ENCODE results near the gene MFSD2B.

MFSD2B gene

GRCh38 chr2:24016376-24016761, 6.5 kb downstream of the MFSD2B start (continued):
- no peak for TF ChIP-seq CREB5 (CRISPR knock-in tag; IDR thresholded peaks at IDR 0.05; ENCODE audit: low read depth)
- no peak for TF ChIP-seq PPARA (CRISPR knock-in tag; IDR thresholded peaks at IDR 0.05; ENCODE audit: borderline replicate concordance)
- TF ChIP-seq ZNF8 (CRISPR knock-in tag; IDR thresholded peaks at IDR 0.05) = no peak
- no peak for TF ChIP-seq POU6F1 (CRISPR knock-in tag; IDR thresholded peaks at IDR 0.05; ENCODE audit: borderline replicate concordance, low read depth)

GRCh38 chr2:24016853-24017703, 7.2 kb downstream of the MFSD2B start:
- no peak for ATAC-seq
- TF ChIP-seq ZFP3 (CRISPR knock-in tag; IDR thresholded peaks at IDR 0.05) = no peak
- TF ChIP-seq SNAI2 (CRISPR knock-in tag; IDR thresholded peaks at IDR 0.05) = no peak
- no peak for TF ChIP-seq PATZ1 (CRISPR knock-in tag; IDR thresholded peaks at IDR 0.05; ENCODE audit: borderline replicate concordance)
- no peak for TF ChIP-seq ZNF8 (CRISPR knock-in tag; IDR thresholded peaks at IDR 0.05)
- TF ChIP-seq ZNF70 (CRISPR knock-in tag; IDR thresholded peaks at IDR 0.05) = no peak
- no peak for TF ChIP-seq ZNF565 (CRISPR knock-in tag; conservative IDR thresholded peaks at IDR 0.05; ENCODE audit: low read depth)
- no peak for TF ChIP-seq PPARA (CRISPR knock-in tag; IDR thresholded peaks at IDR 0.05; ENCODE audit: borderline replicate concordance)
- TF ChIP-seq ZC3H10 (CRISPR knock-in tag; IDR thresholded peaks at IDR 0.05) = no peak

- no peak for ATAC-seq
- TF ChIP-seq CSRNP3 (CRISPR knock-in tag; IDR thresholded peaks at IDR 0.05) (no peak), TSHZ2 (CRISPR knock-in tag; IDR thresholded peaks at IDR 0.05) (no peak), CSDC2 (CRISPR knock-in tag; IDR thresholded peaks at IDR 0.05) (no peak), PPARA (CRISPR knock-in tag; IDR thresholded peaks at IDR 0.05; ENCODE audit: borderline replicate concordance) (no peak), SNAI2 (CRISPR knock-in tag; IDR thresholded peaks at IDR 0.05) (no peak), RARB (CRISPR knock-in tag; IDR thresholded peaks at IDR 0.05) (no peak), CREB5 (CRISPR knock-in tag; IDR thresholded peaks at IDR 0.05; ENCODE audit: low read depth) (no peak), OSR1 (CRISPR knock-in tag; IDR thresholded peaks at IDR 0.05) (no peak), PATZ1 (CRISPR knock-in tag; IDR thresholded peaks at IDR 0.05; ENCODE audit: borderline replicate concordance) (no peak), ISL1 (CRISPR knock-in tag; IDR thresholded peaks at IDR 0.05) (no peak), TOX (CRISPR knock-in tag; IDR thresholded peaks at IDR 0.05; ENCODE audit: borderline replicate concordance) (no peak), BACH2 (CRISPR knock-in tag; IDR thresholded peaks at IDR 0.05; ENCODE audit: borderline replicate concordance) (no peak)
Observed at GRCh38 chr2:24017711-24018110, 7.8 kb downstream of the MFSD2B start.
